SK-N-SH (cell line): ENCODE results near the gene ACSL1. TPM values are rescaled to one million over a fixed set of nuclear protein-coding genes. Genes with fewer than 3 reads are reported as not detected.

Experiments
- CTCF ChIA-PET: fragments of 300-600, 350-600 bp; formaldehyde crosslinking; extraction: SDS; loops from one replicate; lab custom pipeline; 2021; lab: Yijun Ruan, JAX
- POLR2A ChIA-PET: fragments of 350-600 bp; sonication (Branson Sonifier 250); formaldehyde crosslinking; extraction: SDS; loops from one replicate; lab custom pipeline; 2020; ENCODE audit warnings: antibody characterized with exemption, inconsistent platforms; lab: Yijun Ruan, JAX
- DNase-seq: peaks from one replicate; pipeline ENCODE4 v3.0.0; 2012
- H2AFZ ChIP-seq: fragments of 200-600 bp; sonication (generic); 2 replicates; pipeline ENCODE4 v1.8.1; 2016; ENCODE audit warnings: antibody characterized with exemption, mild to moderate bottlenecking, low read depth
- H3F3A ChIP-seq: fragments of 200-600 bp; sonication (generic); replicated peaks from 2 replicates; pipeline ENCODE3; 2016; ENCODE audit warnings: antibody characterized with exemption, mild to moderate bottlenecking; ENCODE audit not compliant: insufficient read depth
- H3K27ac ChIP-seq, 2 experiments: fragments of 200-500 bp in 1 of 2; fragments of 200-600 bp in 1 of 2; sonication (Bioruptor generic) in 1 of 2; sonication (generic), shearing (Covaris generic) in 1 of 2; 2 replicates each; pipeline versions ENCODE4 v1.5.1 to v1.6.1; 2014 to 2016; ENCODE audit warnings: low read depth in 2 of 2, inconsistent platforms in 1 of 2, low read length in 1 of 2, mild to moderate bottlenecking in 1 of 2, mixed read lengths in 1 of 2
- H3K27me3 ChIP-seq: fragments of 200-600 bp; sonication (generic), shearing (Covaris generic); 2 replicates; pipeline ENCODE4 v1.6.1; 2016; ENCODE audit warnings: mixed run types; ENCODE audit not compliant: insufficient read depth
- H3K36me3 ChIP-seq, 2 experiments: fragments of 200-500 bp in 1 of 2; fragments of 200-600 bp in 1 of 2; sonication (Bioruptor generic) in 1 of 2; sonication (generic) in 1 of 2; replicated peaks in 1 of 2; 2 replicates each; pipeline versions ENCODE3 to v1.5.1; 2014 to 2016; ENCODE audit warnings: low read length in 1 of 2, mild to moderate bottlenecking in 1 of 2; ENCODE audit not compliant: insufficient read depth in 2 of 2, control insufficient read depth in 1 of 2
- H3K4me1 ChIP-seq, 2 experiments: fragments of 200-500 bp in 1 of 2; fragments of 200-600 bp in 1 of 2; sonication (Bioruptor generic) in 1 of 2; sonication (generic), shearing (Covaris generic) in 1 of 2; 2 replicates each; pipeline versions ENCODE4 v1.5.1 to v1.6.1; 2014 to 2016; ENCODE audit warnings: low read depth in 1 of 2, low read length in 1 of 2, mixed run types in 1 of 2; ENCODE audit not compliant: insufficient read depth in 2 of 2, control insufficient read depth in 1 of 2
- H3K4me2 ChIP-seq: fragments of 200-600 bp; sonication (generic), shearing (Covaris generic); 2 replicates; pipeline ENCODE4 v1.6.1; 2017; ENCODE audit warnings: mixed run types
- H3K4me3 ChIP-seq, 2 experiments: fragments of 200-500 bp in 1 of 2; fragments of 200-600 bp in 1 of 2; sonication (Bioruptor generic) in 1 of 2; sonication (generic), shearing (Covaris generic) in 1 of 2; 2 replicates each; pipeline versions ENCODE4 v1.5.1 to v1.8.1; 2014 to 2016; ENCODE audit warnings: low read depth in 2 of 2, inconsistent platforms in 1 of 2, low read length in 1 of 2, mild to moderate bottlenecking in 1 of 2, mixed read lengths in 1 of 2, moderate library complexity in 1 of 2
- H3K79me2 ChIP-seq: fragments of 200-600 bp; sonication (generic); 2 replicates; pipeline ENCODE4 v1.8.1; 2017; ENCODE audit warnings: mild to moderate bottlenecking; ENCODE audit not compliant: insufficient read depth
- H3K9ac ChIP-seq: fragments of 200-600 bp; sonication (generic); 2 replicates; pipeline ENCODE4 v1.6.1; 2017; ENCODE audit warnings: mixed run types
- H3K9me2 ChIP-seq: fragments of 200-600 bp; sonication (generic); 2 replicates; pipeline ENCODE4 v1.6.1; 2017; ENCODE audit warnings: mixed run types
- H3K9me3 ChIP-seq: fragments of 200-600 bp; sonication (generic); 2 replicates; pipeline ENCODE4 v1.6.1; 2017; ENCODE audit warnings: mixed run types, mild to moderate bottlenecking, moderate library complexity
- H4K20me1 ChIP-seq: fragments of 200-600 bp; sonication (generic); 2 replicates; pipeline ENCODE4 v1.6.1; 2017; ENCODE audit warnings: mild to moderate bottlenecking, mixed run types; ENCODE audit not compliant: insufficient read depth
- GATA2 ChIP-seq: sonication (generic); formaldehyde crosslinking; IDR thresholded peaks from 2 replicates; pipeline ENCODE4 v1.5.0; 2020; ENCODE audit warnings: mild to moderate bottlenecking, missing genetic modification reagents
- JUND ChIP-seq: IDR thresholded peaks from 2 replicates; pipeline ENCODE4 v1.4.0; 2012
- POLR2AphosphoS5 ChIP-seq: IDR thresholded peaks from 2 replicates; pipeline ENCODE4 v1.6.1; 2012; ENCODE audit warnings: low read depth, low read length
- RFX5 ChIP-seq: IDR thresholded peaks from 2 replicates; pipeline ENCODE4 v1.6.1; 2012; ENCODE audit warnings: mild to moderate bottlenecking, improper control_type of control experiment, low read length
- SIN3A ChIP-seq: IDR thresholded peaks from 2 replicates; pipeline ENCODE4 v1.6.1; 2012; ENCODE audit warnings: low read depth, mild to moderate bottlenecking, low read length, moderate library complexity, borderline replicate concordance
- TCF12 ChIP-seq: IDR thresholded peaks from 2 replicates; pipeline ENCODE4 v1.4.0; 2012
- WGBS: methylation state at CpG from one replicate; pipeline ENCODE4 v1.1.6; 2017; ENCODE audit warnings: low lambda C conversion rate; 5-methylcytosine and 5-hydroxymethylcytosine counted together
- polyA plus RNA-seq, 3 experiments: library from polyadenylated mRNA; depleted of rRNA; stranded (reverse); fragments of >200 nt; gene quantifications; 2 replicates each; pipeline ENCODE4 v1.2.3, GENCODE V29; 2012
- TF ChIP-seq, protein P1 (sequence below): fragments of 150-350 bp; IDR thresholded peaks from 2 replicates; pipeline ENCODE4 v1.6.1; 2017; ENCODE audit warnings: antibody characterized with exemption, low read length, low read depth, borderline replicate concordance
- TF ChIP-seq, protein P2 (sequence below): IDR thresholded peaks from 2 replicates; pipeline ENCODE4 v1.4.0; 2012; ENCODE audit warnings: low read depth, borderline replicate concordance
- TF ChIP-seq, protein P3 (sequence below): IDR thresholded peaks from 2 replicates; pipeline ENCODE4; 2012

The ACSL1 gene
- polyA plus RNA-seq, 1 of the 3 experiments (the other 2 are of a cell fraction) = 7.9 TPM

DNA sequence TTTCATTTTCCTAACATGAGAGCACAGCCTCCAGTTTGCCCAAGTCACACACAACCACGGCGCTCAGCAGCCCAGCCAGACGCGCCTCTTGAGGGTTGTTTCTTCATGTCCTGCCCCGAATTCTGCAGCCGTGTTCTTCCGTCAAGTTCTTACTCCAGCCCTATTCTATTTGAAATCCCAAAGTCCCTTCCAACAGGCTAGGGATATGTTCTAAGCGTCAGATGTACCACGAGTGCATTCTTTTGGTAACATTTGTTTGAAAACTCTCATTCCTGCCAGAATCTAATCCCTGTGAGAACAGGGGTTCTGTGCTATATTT lies 23.1 kb downstream of the ACSL1 start (continued):
- TF ChIP-seq SIN3A (no peak), TCF12 (no peak), RFX5 (no peak), JUND (no peak)
- TF ChIP-seq, protein P1, sequence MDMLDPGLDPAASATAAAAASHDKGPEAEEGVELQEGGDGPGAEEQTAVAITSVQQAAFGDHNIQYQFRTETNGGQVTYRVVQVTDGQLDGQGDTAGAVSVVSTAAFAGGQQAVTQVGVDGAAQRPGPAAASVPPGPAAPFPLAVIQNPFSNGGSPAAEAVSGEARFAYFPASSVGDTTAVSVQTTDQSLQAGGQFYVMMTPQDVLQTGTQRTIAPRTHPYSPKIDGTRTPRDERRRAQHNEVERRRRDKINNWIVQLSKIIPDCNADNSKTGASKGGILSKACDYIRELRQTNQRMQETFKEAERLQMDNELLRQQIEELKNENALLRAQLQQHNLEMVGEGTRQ = no peak

DNA sequence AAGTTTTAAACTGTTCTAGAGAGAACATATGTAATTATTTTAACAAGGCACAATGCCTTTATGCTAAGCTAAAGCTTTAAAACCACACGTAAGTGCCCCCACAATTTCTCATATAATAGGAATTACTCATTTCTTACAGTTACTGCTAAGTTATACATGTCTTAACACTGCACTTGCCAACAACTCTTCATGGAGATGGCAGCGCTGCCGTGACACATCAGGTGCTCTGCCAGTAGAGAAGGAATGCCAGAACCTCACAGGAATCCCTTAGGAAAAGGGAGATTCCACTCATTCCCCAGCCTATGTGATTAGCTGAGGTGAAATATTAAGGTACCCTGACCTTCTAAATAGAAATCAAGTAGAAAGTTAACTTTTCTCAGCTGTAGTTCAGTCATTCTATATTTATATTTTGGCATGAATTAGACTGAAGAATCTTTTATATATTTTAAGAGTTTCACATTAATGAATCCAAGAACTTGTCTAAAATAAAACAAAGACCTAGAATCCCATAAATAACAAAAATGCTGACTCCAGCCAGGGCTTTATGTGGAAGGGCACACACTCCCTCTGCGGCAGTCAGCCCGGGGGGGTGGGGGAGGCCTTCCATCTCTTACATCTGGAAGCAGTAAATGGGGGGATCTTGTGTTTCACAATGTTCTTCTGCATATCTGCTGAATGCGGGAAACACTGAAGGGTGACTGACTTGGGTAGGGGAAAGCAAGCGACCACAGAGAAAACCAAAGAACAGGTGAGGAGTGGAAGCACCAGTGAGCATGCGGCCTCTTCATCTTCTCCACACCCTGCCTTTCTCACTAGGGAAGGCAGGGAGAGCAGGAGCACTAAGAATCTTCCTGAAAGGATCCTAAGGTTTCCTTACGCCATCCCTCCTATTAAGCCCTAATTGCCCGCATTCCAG lies 23.7 kb downstream of the ACSL1 start:
- H3K79me2 ChIP-seq = peaks cover 7% of the 10 kb centered on the region; the same call in 1 of the 2 replicates
- TF ChIP-seq, protein P2, sequence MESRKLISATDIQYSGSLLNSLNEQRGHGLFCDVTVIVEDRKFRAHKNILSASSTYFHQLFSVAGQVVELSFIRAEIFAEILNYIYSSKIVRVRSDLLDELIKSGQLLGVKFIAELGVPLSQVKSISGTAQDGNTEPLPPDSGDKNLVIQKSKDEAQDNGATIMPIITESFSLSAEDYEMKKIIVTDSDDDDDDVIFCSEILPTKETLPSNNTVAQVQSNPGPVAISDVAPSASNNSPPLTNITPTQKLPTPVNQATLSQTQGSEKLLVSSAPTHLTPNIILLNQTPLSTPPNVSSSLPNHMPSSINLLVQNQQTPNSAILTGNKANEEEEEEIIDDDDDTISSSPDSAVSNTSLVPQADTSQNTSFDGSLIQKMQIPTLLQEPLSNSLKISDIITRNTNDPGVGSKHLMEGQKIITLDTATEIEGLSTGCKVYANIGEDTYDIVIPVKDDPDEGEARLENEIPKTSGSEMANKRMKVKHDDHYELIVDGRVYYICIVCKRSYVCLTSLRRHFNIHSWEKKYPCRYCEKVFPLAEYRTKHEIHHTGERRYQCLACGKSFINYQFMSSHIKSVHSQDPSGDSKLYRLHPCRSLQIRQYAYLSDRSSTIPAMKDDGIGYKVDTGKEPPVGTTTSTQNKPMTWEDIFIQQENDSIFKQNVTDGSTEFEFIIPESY = no peak
- TF ChIP-seq, protein P3, sequence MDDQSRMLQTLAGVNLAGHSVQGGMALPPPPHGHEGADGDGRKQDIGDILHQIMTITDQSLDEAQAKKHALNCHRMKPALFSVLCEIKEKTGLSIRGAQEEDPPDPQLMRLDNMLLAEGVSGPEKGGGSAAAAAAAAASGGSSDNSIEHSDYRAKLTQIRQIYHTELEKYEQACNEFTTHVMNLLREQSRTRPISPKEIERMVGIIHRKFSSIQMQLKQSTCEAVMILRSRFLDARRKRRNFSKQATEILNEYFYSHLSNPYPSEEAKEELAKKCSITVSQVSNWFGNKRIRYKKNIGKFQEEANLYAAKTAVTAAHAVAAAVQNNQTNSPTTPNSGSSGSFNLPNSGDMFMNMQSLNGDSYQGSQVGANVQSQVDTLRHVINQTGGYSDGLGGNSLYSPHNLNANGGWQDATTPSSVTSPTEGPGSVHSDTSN = 0 out of 2 replicates have a peak, but pooled peaks have one; percentile 7
- TF ChIP-seq, all 33 proteins: peak for 1
- Histone ChIP-seq H3K27ac (no peak overlapping the region), H4K20me1 (no peaks in the 10 kb centered on the region), H3K9ac (no peak overlapping the region), H3F3A (no peaks in the 10 kb centered on the region), H3K4me1 (peaks cover 0 to 39% of the 10 kb centered on the region in 2 experiments; a peak in 2 of 4 replicates), H2AFZ (no peak overlapping the region), H3K9me3 (no peaks in the 10 kb centered on the region), H3K4me2 (no peak overlapping the region), H3K36me3 (peaks cover 0 to 8% of the 10 kb centered on the region in 2 experiments), H3K27me3 (no peaks in the 10 kb centered on the region), H3K9me2 (no peaks in the 10 kb centered on the region), H3K4me3 (no peak overlapping the region)
- ChIA-PET CTCF (interaction anchor here (0.8 to 1.1 kb wide), 3 partner anchors 18 to 57 kb away, joined by 3 to 4 read pairs (median 4); no protein-coding TSS in a partner anchor), POLR2A (no interaction called here)
- DNase-seq = no peak
- 80% methylated on average over 10 of the region's 10 CpGs for WGBS

DNA sequence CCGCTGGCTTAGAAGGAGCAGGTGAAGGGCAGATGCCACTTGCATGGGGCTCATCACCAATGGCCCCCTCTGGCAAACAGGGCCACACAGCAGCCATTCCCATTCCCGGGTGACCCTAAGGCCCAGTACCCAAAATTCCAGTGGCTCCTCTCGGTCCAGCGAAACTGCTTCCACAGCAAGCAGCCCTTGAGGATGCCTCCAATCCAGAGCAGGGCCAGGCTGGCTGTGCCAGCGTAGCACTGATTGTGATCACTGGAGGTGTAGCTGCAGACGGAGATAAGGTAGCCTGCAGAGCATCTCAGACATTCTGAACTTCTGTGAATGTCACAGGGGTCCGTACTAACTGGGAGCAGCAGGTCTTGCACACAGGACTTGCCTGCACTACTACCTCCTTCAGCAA lies 27.3 kb downstream of the ACSL1 start:
- no peaks in the 10 kb centered on the region for H3K9me2 ChIP-seq
- no peak overlapping the region for H3K4me3 ChIP-seq
- H3K36me3 ChIP-seq = peaks cover 0 to 8% of the 10 kb centered on the region in 2 experiments
- ChIA-PET POLR2A (no interaction called here), CTCF (no interaction called here)
- WGBS = 96% methylated on average over 3 of the region's 7 CpGs
- no peaks in the 10 kb centered on the region for H3K9me3 ChIP-seq
- H3K27me3 ChIP-seq = no peaks in the 10 kb centered on the region
- no peak overlapping the region for H3K27ac ChIP-seq
- H2AFZ ChIP-seq = no peak overlapping the region
- 0 out of 2 replicates have a peak, but pooled peaks cover under 1% of the 10 kb centered on the region for H3K79me2 ChIP-seq
- H3F3A ChIP-seq = peaks cover under 1% of the 10 kb centered on the region
- no peak for DNase-seq
- H3K4me1 ChIP-seq = peaks cover 0 to 29% of the 10 kb centered on the region in 2 experiments; a peak in 1 of 4 replicates
- peak; percentile 89 for TF ChIP-seq GATA2 (CRISPR knock-in tag)
- TF ChIP-seq POLR2AphosphoS5 = no peak
- no peak overlapping the region for H3K9ac ChIP-seq
- H4K20me1 ChIP-seq = peaks cover under 1% of the 10 kb centered on the region; the same call in 1 of the 2 replicates
- no peak overlapping the region for H3K4me2 ChIP-seq
